ENCODE measurements around the gene DKK2.

The DKK2 gene

DNA sequence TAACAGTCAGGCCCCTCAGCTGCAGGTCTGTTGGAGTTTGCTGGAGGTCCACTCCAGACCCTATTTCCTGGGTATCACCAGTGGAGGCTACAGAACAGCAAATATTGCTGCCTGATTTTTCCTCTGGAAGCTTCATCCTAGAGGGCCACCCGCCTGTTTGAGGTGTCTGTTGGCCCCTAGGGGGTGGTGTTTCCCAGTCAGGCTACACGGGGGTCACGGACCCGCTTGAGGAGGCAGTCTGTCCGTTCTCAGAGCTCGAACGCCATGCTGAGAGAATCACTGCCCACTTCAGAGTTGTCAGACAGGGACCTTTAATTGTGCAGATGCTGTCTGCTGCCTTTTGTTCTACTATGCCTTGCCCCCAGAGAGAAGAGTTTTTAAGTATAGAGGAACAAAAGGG, 160.8 kb downstream of the DKK2 start:
- no peak for TF ChIP-seq RAD21 (IDR thresholded peaks at IDR 0.05; ENCODE audit: low read depth)
- TF ChIP-seq TAF1 (IDR thresholded peaks at IDR 0.05; ENCODE audit: low read depth): no peak
- TF ChIP-seq, protein P1, sequence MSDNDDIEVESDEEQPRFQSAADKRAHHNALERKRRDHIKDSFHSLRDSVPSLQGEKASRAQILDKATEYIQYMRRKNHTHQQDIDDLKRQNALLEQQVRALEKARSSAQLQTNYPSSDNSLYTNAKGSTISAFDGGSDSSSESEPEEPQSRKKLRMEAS (IDR thresholded peaks at IDR 0.05): no peak
- TF ChIP-seq YY1 (IDR thresholded peaks at IDR 0.05; ENCODE audit: low read depth): no peak
- TF ChIP-seq, protein P2, sequence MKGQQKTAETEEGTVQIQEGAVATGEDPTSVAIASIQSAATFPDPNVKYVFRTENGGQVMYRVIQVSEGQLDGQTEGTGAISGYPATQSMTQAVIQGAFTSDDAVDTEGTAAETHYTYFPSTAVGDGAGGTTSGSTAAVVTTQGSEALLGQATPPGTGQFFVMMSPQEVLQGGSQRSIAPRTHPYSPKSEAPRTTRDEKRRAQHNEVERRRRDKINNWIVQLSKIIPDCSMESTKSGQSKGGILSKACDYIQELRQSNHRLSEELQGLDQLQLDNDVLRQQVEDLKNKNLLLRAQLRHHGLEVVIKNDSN (IDR thresholded peaks at IDR 0.05): no peak

Data from Ishikawa (cell line).